ENCODE measurements around the gene ADIPOR2.

ADIPOR2 gene

GRCh38 chr12:1819571-1819970 is 128.7 kb downstream of the ADIPOR2 start:
- DNase-seq = no peak

GRCh38 chr12:1820191-1820895 is 129.5 kb downstream of the ADIPOR2 start, which contains the start of gene LRTM2:
TSS of gene LRTM2 (plus strand) at chr12:1820565. CDS start at chr12:1828149, 7,584 bp downstream.
- peak; percentile 58 for DNase-seq

GRCh38 chr12:1820896-1821291 is 130.0 kb downstream of the ADIPOR2 start:
- DNase-seq = no peak

- peak; percentile 39 for DNase-seq
Observed at GRCh38 chr12:1821805-1822204, 130.9 kb downstream of the ADIPOR2 start.

- DNase-seq = no peak
Observed at GRCh38 chr12:1822699-1823098, 131.8 kb downstream of the ADIPOR2 start.

- DNase-seq = no peak
Observed at GRCh38 chr12:1823237-1823636, 132.4 kb downstream of the ADIPOR2 start.

- DNase-seq = no peak
Observed at GRCh38 chr12:1825382-1826102, 134.7 kb downstream of the ADIPOR2 start.

- no peak for DNase-seq
Observed at GRCh38 chr12:1826401-1826800, 135.5 kb downstream of the ADIPOR2 start.

GRCh38 chr12:1826867-1827705 is 136.2 kb downstream of the ADIPOR2 start:
- DNase-seq = no peak

- no peak for DNase-seq
Observed at GRCh38 chr12:1827826-1828805, 137.2 kb downstream of the ADIPOR2 start.

GRCh38 chr12:1828856-1829255 is 138.0 kb downstream of the ADIPOR2 start:
- DNase-seq = no peak

GRCh38 chr12:1829306-1829900 is 138.5 kb downstream of the ADIPOR2 start:
- no peak for DNase-seq

GRCh38 chr12:1830401-1830845 is 139.6 kb downstream of the ADIPOR2 start:
- DNase-seq = no peak

- DNase-seq = no peak
Observed at GRCh38 chr12:1830981-1831963, 140.4 kb downstream of the ADIPOR2 start.

- peak; percentile 82 for DNase-seq
Observed at GRCh38 chr12:1832801-1833595, 142.1 kb downstream of the ADIPOR2 start.

GRCh38 chr12:1833596-1834028 is 142.7 kb downstream of the ADIPOR2 start:
- DNase-seq = no peak

GRCh38 chr12:1834186-1834925 is 143.5 kb downstream of the ADIPOR2 start:
- DNase-seq = no peak
